ENCODE results near the gene CREBRF.
"Not testable (repeated sequence)": the region's sequence is repeated elsewhere in the genome, so short reads cannot be mapped to it uniquely, and the experiment has no call there.

CREBRF gene, protein sequence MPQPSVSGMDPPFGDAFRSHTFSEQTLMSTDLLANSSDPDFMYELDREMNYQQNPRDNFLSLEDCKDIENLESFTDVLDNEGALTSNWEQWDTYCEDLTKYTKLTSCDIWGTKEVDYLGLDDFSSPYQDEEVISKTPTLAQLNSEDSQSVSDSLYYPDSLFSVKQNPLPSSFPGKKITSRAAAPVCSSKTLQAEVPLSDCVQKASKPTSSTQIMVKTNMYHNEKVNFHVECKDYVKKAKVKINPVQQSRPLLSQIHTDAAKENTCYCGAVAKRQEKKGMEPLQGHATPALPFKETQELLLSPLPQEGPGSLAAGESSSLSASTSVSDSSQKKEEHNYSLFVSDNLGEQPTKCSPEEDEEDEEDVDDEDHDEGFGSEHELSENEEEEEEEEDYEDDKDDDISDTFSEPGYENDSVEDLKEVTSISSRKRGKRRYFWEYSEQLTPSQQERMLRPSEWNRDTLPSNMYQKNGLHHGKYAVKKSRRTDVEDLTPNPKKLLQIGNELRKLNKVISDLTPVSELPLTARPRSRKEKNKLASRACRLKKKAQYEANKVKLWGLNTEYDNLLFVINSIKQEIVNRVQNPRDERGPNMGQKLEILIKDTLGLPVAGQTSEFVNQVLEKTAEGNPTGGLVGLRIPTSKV

GRCh38 chr5:173055983-173056782 lies at the start of gene CREBRF:
CREBRF (plus strand) TSS chr5:173056352; CDS start chr5:173080776, 24,424 bp downstream.
- DNase-seq = peak; percentile 63

DNA sequence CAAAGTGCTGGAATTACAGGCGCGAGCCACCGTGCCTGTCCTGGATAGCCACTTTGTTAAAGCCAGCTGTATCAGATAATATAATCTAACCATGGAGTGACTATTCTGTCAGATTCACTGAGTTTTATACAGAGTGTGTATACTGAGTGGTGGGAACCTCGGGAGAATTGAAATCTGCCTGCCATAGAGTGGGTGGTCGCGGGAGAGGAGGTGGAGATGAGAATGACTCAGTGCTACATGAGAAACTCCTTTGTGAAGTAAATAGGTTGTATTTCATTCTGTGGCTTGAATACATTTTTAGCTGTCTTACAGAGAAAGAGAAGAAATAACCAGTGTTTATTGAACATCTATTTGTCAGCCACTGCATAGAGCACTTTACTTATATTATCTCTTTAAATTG lies 46.1 kb upstream of the CREBRF start:
- DNase-seq = no peak

- DNase-seq = no peak
Measured at GRCh38 chr5:173010547-173011464, 45.3 kb upstream of the CREBRF start.

DNA sequence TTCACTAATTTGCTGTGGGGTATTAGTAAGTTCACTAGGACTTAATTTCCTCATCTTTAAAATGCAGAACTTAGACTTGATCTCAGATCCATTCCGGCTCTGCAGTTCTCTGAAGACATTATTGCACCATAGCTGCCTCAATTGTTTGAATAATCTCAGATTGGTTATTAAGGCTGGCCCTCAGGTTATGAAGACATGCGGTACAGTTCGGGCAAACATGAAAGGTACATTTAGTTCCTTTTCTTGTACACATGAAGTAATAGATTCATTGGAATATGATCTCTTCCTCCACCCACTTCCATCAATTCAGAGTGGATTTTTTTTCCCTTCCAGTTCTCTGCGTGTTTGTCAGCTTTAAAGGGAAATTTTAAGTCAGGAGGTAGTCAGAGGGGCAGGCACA lies 44.6 kb upstream of the CREBRF start:
- DNase-seq = no peak

DNA sequence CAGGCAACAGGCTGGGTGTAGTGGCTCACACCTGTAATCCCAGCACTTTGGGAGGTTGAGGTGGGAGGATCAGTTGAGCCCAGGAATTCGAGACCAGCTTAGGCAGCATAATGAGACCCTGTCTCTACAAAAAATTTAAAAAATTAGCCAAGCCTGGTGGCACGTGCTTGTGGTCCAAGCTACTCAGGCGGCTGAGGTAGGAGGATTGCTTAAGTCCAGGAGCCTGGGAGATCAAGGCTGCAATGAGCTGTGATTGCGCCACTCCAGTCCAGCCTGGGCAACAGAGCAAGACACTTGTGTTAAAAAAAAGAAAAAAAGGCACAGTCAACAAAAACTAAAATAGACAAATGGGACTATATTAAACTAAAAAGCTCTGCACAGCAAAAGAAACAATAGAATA lies 43.3 kb upstream of the CREBRF start:
- DNase-seq = no peak

- no peak for DNase-seq
Measured at GRCh38 chr5:173014671-173015070, 41.5 kb upstream of the CREBRF start.

DNA sequence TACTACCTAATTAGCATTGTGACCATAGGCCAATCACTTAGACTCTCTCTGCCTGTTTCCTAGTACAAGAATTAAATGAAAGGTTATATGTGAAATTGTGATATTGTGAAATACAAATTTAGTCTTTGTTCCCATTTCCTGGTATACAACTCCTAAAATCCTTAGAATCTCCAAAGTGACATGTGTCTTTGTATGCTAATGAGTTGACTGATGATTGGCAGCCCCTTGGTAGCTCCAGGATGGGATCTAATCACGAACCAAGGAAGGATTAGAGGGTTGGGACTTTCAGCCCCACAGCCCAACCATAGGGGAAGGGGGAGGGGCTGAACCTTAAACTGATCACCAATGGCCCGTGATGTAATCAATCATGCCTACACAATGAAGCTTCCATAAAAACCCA lies 41.0 kb upstream of the CREBRF start:
- DNase-seq = no peak

DNA sequence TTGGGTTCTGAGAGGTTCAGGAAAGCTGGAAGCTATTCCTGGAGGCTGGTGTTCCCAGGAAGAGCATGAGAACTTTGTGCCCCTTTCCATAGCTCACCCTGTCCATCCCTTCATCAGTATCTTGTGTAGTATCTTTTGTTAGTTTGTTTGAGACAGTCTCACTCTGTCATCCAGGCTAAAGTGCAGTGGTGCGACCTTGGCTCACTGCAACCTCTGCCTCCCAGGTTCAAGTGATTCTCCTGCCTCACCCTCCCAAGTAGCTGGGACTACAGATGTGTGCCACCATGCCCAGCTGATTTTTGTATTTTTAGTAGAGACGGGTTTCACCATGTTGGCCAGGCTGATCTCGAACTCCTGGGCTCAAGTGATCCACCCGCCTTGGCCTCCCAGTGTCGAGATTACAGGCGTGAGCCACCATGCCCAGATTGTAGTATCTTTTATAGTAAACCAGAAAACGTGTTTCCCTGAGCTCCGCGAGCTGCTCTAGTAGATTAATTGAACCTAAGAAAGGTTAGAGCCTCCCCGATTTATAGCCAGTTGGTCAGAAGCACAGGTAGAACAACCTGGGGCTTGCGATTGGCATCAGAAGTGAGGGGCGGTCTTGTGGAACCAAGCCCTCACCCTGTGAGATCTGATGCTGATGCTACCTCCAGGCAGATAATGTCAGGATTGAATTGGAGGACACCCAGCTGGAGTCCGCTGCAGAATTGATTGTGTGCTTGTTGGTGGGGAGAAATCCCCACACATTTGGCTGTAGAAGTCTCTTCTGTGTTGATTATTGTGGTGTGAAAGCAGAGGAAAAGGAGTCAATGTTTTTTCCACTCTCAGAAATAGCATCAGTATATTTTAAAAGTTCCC lies 40.3 kb upstream of the CREBRF start:
- DNase-seq = no peak

DNA sequence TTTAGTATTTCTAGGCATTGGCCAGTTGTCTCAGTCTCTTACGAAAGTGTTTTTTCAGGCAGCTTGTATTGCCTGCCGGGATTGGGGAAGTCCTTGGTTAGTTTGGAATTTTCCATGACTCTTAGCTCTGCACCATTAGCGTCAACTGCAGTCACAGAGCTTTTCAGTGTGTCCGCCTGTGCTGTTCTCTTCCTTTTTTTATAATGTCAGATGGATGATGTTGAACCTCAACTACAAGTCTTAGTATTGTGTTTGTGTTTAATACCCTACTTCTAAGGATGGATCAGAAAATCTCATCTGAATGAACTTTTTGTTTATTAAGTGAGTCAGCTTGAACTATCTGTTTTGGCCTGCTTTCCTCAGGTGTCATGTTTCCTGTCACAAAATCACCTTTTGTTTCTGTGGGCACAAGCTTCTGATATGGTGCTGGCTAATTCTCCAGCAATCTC lies 39.5 kb upstream of the CREBRF start:
- no peak for DNase-seq

GRCh38 chr5:173017087-173017486 lies 39.1 kb upstream of the CREBRF start:
- DNase-seq = not testable (repeated sequence)

DNA sequence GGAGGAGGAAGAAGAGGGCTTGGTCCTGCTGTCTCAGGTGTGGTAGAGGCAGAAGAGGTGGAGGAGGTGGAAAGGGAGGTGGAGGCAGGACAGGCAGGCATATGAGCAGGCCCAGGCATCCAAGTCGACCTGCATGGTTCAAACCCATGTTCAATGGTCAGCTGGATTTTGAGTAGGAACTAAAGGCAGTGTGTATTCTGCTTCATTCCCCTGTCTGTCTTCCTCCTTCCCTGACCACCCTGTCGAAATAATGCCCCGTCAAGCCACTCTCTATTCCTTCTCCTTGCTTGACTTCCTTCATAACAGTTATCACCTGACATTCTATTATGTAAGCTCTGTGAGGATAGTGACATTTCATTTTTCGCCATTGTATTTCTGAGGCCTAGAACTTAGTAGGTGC lies 37.8 kb upstream of the CREBRF start:
- DNase-seq = no peak

GRCh38 chr5:173020154-173020581 lies 36.0 kb upstream of the CREBRF start:
- DNase-seq = no peak

- DNase-seq = no peak
Measured at GRCh38 chr5:173020643-173021042, 35.5 kb upstream of the CREBRF start.

- no peak for DNase-seq
Measured at GRCh38 chr5:173025651-173026050, 30.5 kb upstream of the CREBRF start.

GRCh38 chr5:173027905-173028304 lies 28.2 kb upstream of the CREBRF start:
- DNase-seq = no peak

- DNase-seq = no peak
Measured at GRCh38 chr5:173028811-173029327, 27.3 kb upstream of the CREBRF start.

DNA sequence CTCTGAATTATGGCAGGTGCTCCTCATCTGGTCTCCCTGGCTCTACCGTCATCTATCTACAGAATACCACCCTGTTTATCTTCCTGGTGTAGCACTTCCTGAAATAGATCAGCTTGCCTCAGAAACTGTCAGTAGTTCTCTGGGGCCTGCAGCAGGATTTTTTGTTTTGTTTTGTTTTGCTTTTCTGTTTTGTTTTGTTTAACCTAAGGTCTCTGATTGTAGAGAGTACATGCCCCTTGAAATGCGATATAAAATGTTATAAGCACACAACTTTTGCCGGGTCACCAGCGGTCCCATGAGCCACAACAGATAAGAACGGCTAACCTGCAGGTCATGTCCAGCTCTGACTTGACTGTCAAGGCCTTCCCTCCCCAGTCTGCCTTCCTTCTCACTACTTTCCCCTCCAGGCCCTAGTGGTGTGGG lies 26.6 kb upstream of the CREBRF start:
- DNase-seq = no peak

DNA sequence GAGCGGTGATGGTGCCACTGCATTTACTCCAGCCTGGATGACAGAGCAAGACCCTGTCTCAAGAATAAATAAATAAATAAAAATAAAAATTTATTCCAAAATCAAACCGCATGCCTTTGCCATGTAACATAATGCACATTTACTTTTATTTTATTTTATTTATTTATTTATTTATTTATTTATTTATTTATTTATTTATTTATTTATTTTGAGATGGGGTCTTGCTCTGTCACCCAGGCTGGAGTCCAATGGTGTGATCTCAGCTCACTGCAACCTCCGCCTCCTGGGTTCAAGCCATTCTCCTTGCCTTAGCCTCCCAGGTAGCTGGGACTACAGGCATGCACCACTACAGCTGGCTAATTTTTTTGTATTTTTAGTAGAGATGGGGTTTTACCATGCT lies 24.1 kb upstream of the CREBRF start:
- not testable (repeated sequence) for DNase-seq

DNA sequence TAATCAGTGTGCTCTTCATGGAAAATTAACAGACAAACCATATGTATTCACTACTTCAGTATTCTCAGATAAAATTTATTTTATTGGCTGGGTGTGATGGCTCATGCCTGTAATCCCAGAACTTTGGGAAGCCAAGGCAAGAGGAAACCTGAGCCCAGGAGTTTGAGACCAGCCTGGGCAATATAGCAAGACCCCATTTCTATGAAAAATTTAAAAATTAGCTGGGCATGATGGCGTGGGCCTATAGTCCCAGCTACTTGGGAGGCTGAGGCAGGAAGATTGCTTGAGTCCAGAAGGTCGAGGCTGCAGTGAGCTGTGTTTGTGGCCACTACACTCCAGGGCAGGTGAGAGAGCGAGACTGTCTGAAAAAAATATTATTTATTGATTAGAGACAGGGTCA lies 23.4 kb upstream of the CREBRF start:
- DNase-seq = no peak

GRCh38 chr5:173033923-173034322 lies 22.2 kb upstream of the CREBRF start:
- no peak for DNase-seq
